GM12873 (cell line): ENCODE results near the gene RTP3.

Source experiments
- CTCF ChIP-seq: IDR thresholded peaks from 2 replicates; pipeline ENCODE4 v1.5.1; 2012; ENCODE audit warnings: low read depth, mild to moderate bottlenecking, moderate library complexity, low read length, control low read depth; ENCODE audit not compliant: insufficient read depth; ENCODE audit errors: missing control alignments

Gene RTP3

GRCh38 chr3:46465196-46465520 is 32.6 kb upstream of the RTP3 start:
- no peak for TF ChIP-seq CTCF

- no peak for TF ChIP-seq CTCF
Measured at GRCh38 chr3:46466273-46466672, 31.5 kb upstream of the RTP3 start.

- TF ChIP-seq CTCF, result no peak
Measured at GRCh38 chr3:46466871-46467403, 30.8 kb upstream of the RTP3 start.

- TF ChIP-seq CTCF, result no peak
Measured at GRCh38 chr3:46467562-46467961, 30.2 kb upstream of the RTP3 start.

- TF ChIP-seq CTCF, result no peak
Measured at GRCh38 chr3:46468753-46469600, 28.8 kb upstream of the RTP3 start.

- no peak for TF ChIP-seq CTCF
Measured at GRCh38 chr3:46469680-46470357, 28.0 kb upstream of the RTP3 start.

GRCh38 chr3:46470831-46471230 is 26.9 kb upstream of the RTP3 start:
- no peak for TF ChIP-seq CTCF
